GM10266 (cell line): ENCODE measurements around the gene LPGAT1.

ENCODE experiments used
- DNase-seq: peaks from one replicate; pipeline ENCODE4 v3.0.0; 2012; ENCODE audit errors: extremely low spot score
- TF ChIP-seq, protein P1 (sequence below): IDR thresholded peaks from 2 replicates; pipeline ENCODE4 v1.5.1; 2012; ENCODE audit warnings: mild to moderate bottlenecking, low read depth; ENCODE audit not compliant: control insufficient read depth, insufficient read depth; ENCODE audit errors: missing control alignments

The LPGAT1 gene

DNA sequence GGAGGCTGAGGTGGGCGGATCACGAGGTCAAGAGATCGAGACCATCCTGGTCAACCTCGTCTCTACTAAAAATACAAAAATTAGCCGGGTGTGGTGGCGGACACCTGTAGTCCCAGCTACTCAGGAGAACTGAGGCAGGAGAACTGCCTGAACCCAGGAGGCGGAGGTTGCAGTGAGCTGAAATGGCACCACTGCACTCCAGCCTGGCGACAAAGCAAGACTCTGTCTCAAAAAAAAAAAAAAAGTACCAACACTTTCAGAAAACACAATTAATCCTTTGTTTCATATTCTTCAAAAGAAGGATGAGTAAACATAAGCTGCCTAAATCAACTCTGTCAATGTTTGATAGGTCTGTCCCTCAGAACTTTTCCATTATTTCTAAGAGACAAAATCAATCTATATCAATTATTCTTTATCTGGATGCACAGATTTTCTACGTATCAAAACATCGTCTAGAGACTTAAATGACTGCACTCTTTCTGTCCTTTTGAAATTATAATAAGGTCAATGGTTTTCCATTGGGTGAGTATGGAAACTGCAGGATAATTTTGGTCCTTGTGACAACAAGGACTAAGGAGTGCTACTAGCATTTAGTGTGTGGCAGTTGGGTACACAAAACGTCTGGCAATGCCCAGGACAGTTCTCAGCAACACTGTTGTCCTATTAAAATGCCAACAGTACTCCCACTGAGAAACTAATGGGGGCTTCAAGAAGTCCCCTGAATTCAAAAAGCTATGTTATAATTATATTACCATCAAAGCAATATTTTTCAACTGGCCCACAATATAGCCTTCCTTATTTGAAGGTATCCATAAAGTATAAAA is 40.7 kb downstream of the LPGAT1 start:
- TF ChIP-seq, protein P1, sequence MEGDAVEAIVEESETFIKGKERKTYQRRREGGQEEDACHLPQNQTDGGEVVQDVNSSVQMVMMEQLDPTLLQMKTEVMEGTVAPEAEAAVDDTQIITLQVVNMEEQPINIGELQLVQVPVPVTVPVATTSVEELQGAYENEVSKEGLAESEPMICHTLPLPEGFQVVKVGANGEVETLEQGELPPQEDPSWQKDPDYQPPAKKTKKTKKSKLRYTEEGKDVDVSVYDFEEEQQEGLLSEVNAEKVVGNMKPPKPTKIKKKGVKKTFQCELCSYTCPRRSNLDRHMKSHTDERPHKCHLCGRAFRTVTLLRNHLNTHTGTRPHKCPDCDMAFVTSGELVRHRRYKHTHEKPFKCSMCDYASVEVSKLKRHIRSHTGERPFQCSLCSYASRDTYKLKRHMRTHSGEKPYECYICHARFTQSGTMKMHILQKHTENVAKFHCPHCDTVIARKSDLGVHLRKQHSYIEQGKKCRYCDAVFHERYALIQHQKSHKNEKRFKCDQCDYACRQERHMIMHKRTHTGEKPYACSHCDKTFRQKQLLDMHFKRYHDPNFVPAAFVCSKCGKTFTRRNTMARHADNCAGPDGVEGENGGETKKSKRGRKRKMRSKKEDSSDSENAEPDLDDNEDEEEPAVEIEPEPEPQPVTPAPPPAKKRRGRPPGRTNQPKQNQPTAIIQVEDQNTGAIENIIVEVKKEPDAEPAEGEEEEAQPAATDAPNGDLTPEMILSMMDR = no peak
- no peak for DNase-seq

DNA sequence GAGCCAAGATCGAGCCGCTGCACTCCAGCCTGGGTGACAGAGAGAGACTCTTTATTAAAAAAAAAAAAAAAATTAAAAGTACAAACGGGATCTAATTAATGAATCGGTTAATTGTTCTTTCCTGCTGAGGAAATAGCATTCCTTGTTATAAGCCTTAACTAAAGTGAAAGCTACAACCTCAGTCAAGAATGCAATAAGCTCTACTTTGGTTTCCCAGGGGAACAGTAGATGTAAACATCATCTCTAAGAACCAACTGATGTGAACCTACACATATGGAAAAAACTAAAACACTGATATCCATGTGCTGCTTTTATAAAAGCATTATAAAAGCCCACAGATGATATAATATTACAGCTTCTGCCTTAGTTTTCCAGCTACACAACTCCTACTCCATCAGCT is 41.9 kb downstream of the LPGAT1 start:
- no peak for DNase-seq
- TF ChIP-seq, protein P1 = no peak

DNA sequence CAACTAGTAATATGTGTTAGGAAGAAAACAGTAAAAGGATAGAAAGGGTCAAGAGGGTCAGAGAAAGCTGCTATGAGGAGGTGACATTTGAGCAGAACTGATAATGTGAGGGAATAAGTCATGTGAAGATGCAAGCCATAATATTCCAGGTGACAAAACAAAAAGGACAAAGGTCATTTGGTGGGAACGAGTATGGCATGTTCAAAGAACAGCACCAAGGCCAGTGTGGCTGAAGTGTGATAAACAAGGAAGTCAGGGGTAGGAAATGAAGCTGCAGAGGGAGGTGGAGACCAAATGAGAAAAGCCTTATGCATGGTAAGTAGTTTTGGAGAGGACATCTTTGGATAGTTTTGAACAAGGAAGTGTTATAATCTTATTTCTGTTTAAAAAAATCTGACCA is 46.7 kb downstream of the LPGAT1 start:
- DNase-seq = no peak
- TF ChIP-seq, protein P1 = no peak

DNA sequence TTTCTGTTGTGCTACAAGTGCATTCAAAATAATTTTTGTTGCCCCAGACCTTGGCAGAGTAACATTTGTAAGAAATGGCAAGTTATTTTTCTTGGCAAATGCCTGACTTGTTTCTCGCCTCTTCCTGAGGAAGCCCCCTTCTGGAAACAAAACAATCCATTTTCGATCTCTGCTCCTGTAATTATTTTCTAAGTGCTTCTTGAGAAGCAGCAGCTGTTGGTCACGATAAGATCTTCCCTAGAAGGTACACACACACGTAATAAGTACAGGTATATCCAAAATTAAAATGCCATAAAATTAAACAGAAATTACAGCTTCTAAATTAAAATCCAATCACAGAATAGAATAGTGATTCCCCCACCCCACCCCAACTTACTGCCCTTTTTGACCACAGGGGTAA is 47.3 kb downstream of the LPGAT1 start:
- DNase-seq = no peak
- TF ChIP-seq, protein P1 = no peak

DNA sequence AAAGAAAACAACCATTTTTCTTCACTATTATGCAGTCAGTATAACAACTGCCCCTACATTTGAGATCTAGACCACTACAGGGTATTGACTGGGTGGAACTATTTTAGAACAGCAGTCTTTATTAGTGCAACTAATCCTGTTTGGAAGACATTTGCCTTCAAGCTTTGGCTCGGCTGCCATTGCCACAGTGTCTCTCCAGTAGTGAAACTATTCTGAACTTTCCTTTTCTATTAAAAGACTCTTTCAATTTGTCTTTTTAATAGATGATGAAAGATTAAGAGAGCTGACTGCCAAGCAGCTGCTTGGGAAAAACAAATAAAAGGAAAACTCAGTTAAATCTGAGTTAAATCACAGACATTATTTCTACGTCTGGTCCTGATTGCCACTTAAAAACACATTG is 49.3 kb downstream of the LPGAT1 start:
- peak; percentile 12 for DNase-seq
- TF ChIP-seq, protein P1 = no peak

DNA sequence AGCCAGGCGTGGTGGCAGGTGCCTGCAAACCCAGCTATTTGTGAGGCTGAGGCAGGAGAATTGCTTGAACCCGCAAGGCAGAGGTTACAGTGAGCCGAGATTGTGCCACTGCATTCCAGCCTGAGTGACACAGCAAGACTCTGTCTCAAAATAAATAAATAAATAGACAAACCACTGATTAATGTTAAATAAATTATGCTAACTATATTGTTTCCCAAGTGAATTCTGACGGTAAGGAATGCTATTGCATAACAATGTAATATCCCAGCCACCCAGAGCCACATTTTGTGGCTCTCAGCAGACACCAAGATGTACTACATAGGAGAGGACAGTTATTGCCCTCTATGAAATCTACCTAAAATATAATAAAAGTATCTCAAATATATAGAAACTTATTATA is 55.4 kb downstream of the LPGAT1 start:
- no peak for DNase-seq
- TF ChIP-seq, protein P1 = no peak

DNA sequence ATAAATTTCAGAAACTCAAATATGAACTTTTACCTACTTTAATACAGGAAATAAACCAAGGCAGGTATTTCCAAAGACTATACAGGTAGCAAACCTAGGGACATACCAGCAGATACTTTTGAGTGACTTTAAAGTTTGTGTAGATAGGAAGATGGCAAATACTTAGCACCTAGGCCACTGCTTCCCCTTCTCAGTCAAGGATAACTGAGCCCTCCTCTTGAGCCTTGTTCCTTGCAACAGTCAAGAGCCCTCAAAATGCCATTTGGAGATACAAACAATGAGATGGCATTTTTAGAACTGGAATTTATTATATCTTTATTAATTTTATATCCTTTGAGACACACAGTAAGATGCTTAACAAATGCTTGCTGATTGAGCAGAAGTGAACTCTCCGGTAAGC is 65.9 kb downstream of the LPGAT1 start:
- TF ChIP-seq, protein P1 = no peak
- DNase-seq = no peak
